K562 (cell line): Measurements from ENCODE around the gene STYXL1. TPM values are rescaled to one million over a fixed set of nuclear protein-coding genes. Genes with fewer than 3 reads are reported as not detected.

Experiments
- ATAC-seq: fragments of 200-7000 bp; cut with Tn5 transposase; 3 replicates; pipeline ENCODE4 v1.9.1; 2020; ENCODE audit warnings: moderate library complexity
- BruUV-seq: library from RNA; stranded (reverse); fragments of 400-500 nt; replicated peaks from 2 replicates; lab custom pipeline; 2021; lab: Mats Ljungman, UMichigan
- CTCF ChIA-PET: fragments of 300-600 bp; formaldehyde crosslinking; extraction: SDS; loops from one replicate; lab custom pipeline; 2021; ENCODE audit warnings: low intra/inter-chr PET ratio; lab: Yijun Ruan, JAX
- POLR2A ChIA-PET: fragments of 300-600, 350-650 bp; sonication (Branson Sonifier 250); formaldehyde crosslinking; extraction: SDS; loops from one replicate; lab custom pipeline; 2021; ENCODE audit warnings: antibody characterized with exemption, inconsistent platforms; lab: Yijun Ruan, JAX
- DNase-seq, 4 experiments: peaks; one replicate each; pipeline versions ENCODE4 v3.0.0 to v3.0.0-alpha.2; 2011 to 2018; ENCODE audit warnings: low spot score in 3 of 4, mixed read lengths in 3 of 4; ENCODE audit errors: extremely low read depth in 1 of 4
- FAIRE-seq: peaks from 2 replicates; lab custom pipeline; 2011; peaks lifted over from hg19 to GRCh38; lab: Jason Lieb, UNC
- H2AFZ ChIP-seq: 2 replicates; pipeline ENCODE4 v1.6.0; 2011; ENCODE audit warnings: low read depth, low read length, control low read depth, inconsistent platforms
- H3K27ac ChIP-seq: fragments of 200-600 bp; 3 replicates; pipeline ENCODE4 v1.8.0; 2011; ENCODE audit warnings: low read depth, mild to moderate bottlenecking, control low read depth, inconsistent platforms, low read length, moderate library complexity, mixed read lengths; ENCODE audit errors: extremely low read depth
- H3K27me3 ChIP-seq, 2 experiments: fragments of 300-600 bp in 1 of 2; 2 replicates in 1 of 2; 3 replicates in 1 of 2; pipeline versions ENCODE4 v1.6.0 to v1.8.0; 2011; ENCODE audit warnings: inconsistent platforms in 2 of 2, low read length in 2 of 2, mild to moderate bottlenecking in 1 of 2, mixed read lengths in 1 of 2, moderate library complexity in 1 of 2; ENCODE audit not compliant: control insufficient read depth in 2 of 2, insufficient read depth in 2 of 2
- H3K36me3 ChIP-seq: fragments of 300-600 bp; 3 replicates; pipeline ENCODE4 v1.8.0; 2011; ENCODE audit warnings: mild to moderate bottlenecking, low read length, inconsistent platforms; ENCODE audit not compliant: control insufficient read depth, insufficient read depth
- H3K4me1 ChIP-seq, 2 experiments: fragments of 200-600 bp in 1 of 2; replicated peaks in 1 of 2; 2 replicates in 1 of 2; 3 replicates in 1 of 2; pipeline versions ENCODE4 v1.5.1 to v1.8.0; 2011; ENCODE audit warnings: inconsistent platforms in 2 of 2, low read length in 2 of 2, mild to moderate bottlenecking in 1 of 2, mixed read lengths in 1 of 2, moderate library complexity in 1 of 2; ENCODE audit not compliant: control insufficient read depth in 2 of 2, insufficient read depth in 2 of 2
- H3K4me2 ChIP-seq: 2 replicates; pipeline ENCODE4 v1.6.1; 2011; ENCODE audit warnings: low read length, control low read depth, inconsistent platforms, mixed read lengths; ENCODE audit not compliant: insufficient read depth
- H3K4me3 ChIP-seq: fragments of 200-600 bp; sonication (generic), shearing (Covaris generic); 2 replicates; pipeline ENCODE4 v1.5.1; 2016; ENCODE audit warnings: control low read depth, inconsistent platforms
- H3K79me2 ChIP-seq: fragments of 200-600 bp; 3 replicates; pipeline ENCODE4 v1.8.0; 2011; ENCODE audit warnings: low read length, inconsistent platforms; ENCODE audit not compliant: control insufficient read depth, insufficient read depth
- H3K9ac ChIP-seq, 2 experiments: 2 replicates each; pipeline versions ENCODE4 v1.6.0 to v1.6.1; 2011; ENCODE audit warnings: low read depth in 2 of 2, low read length in 2 of 2, control low read depth in 1 of 2, inconsistent platforms in 1 of 2, mild to moderate bottlenecking in 1 of 2, mixed read lengths in 1 of 2; ENCODE audit not compliant: insufficient read depth in 1 of 2
- H3K9me1 ChIP-seq: one replicate; pipeline ENCODE4 v1.6.0; 2011; ENCODE audit warnings: inconsistent platforms, mild to moderate bottlenecking, low read length, moderate library complexity; ENCODE audit not compliant: control insufficient read depth, insufficient read depth
- H3K9me3 ChIP-seq: replicated peaks from 2 replicates; pipeline ENCODE4 v1.5.1; 2011; ENCODE audit warnings: low read depth, low read length, inconsistent platforms; ENCODE audit not compliant: control insufficient read depth, insufficient read depth
- H4K20me1 ChIP-seq: replicated peaks from 2 replicates; pipeline ENCODE4 v1.6.1; 2011; ENCODE audit warnings: low read length, inconsistent platforms, mixed read lengths; ENCODE audit not compliant: control insufficient read depth, insufficient read depth
- ADNP ChIP-seq: fragments of 200-800 bp; sonication (Bioruptor generic); IDR thresholded peaks from 2 replicates; pipeline ENCODE4 v1.6.1; 2016; ENCODE audit warnings: missing genetic modification characterization, missing compliant biosample characterization
- CBFA2T3 ChIP-seq: fragments of 450-650 bp; IDR thresholded peaks from 2 replicates; pipeline ENCODE4 v1.6.1; 2017
- CC2D1A ChIP-seq: fragments of 450-650 bp; IDR thresholded peaks from 2 replicates; pipeline ENCODE4 v1.6.1; 2017; ENCODE audit warnings: mild to moderate bottlenecking
- CEBPB ChIP-seq: fragments of 450-650 bp; IDR thresholded peaks from 2 replicates; pipeline ENCODE4 v1.6.1; 2016; ENCODE audit warnings: missing genetic modification characterization, missing compliant biosample characterization
- CGGBP1 ChIP-seq: fragments of 250-450 bp; sonication (Bioruptor Pico); IDR thresholded peaks from 2 replicates; pipeline ENCODE4 v1.9.0; 2021; ENCODE audit warnings: mild to moderate bottlenecking
- ELK3 ChIP-seq: fragments of 450-650 bp; formaldehyde crosslinking; IDR thresholded peaks from 2 replicates; pipeline ENCODE4 v1.4.0; 2020; ENCODE audit warnings: mild to moderate bottlenecking
- EWSR1 ChIP-seq: fragments of 450-650 bp; IDR thresholded peaks from 2 replicates; pipeline ENCODE4 v1.6.1; 2018; ENCODE audit warnings: borderline replicate concordance, mild to moderate bottlenecking, low read depth, moderate library complexity; ENCODE audit not compliant: partially characterized antibody
- MECOM ChIP-seq: fragments of 250-450 bp; sonication (Bioruptor Pico); IDR thresholded peaks from 2 replicates; pipeline ENCODE4 v1.8.0; 2022; ENCODE audit warnings: inconsistent platforms
- ZBTB49 ChIP-seq: sonication (generic); formaldehyde crosslinking; IDR thresholded peaks from 2 replicates; pipeline ENCODE4 v1.8.0; 2022; ENCODE audit warnings: missing genetic modification reagents, mild to moderate bottlenecking, borderline replicate concordance
- ZNF12 ChIP-seq: sonication (generic); formaldehyde crosslinking; IDR thresholded peaks from 2 replicates; pipeline ENCODE4 v1.4.0; 2020; ENCODE audit warnings: mild to moderate bottlenecking, missing genetic modification reagents
- ZNF121 ChIP-seq: sonication (generic); formaldehyde crosslinking; conservative IDR thresholded peaks from 2 replicates; pipeline ENCODE4 v1.8.0; 2022; ENCODE audit warnings: missing genetic modification reagents
- ZNF197 ChIP-seq: fragments of 200-800 bp; sonication (Bioruptor generic); IDR thresholded peaks from 2 replicates; pipeline ENCODE4 v1.6.1; 2016; ENCODE audit warnings: low read depth, missing genetic modification characterization, missing compliant biosample characterization
- ZNF263 ChIP-seq: sonication (generic); formaldehyde crosslinking; IDR thresholded peaks from 2 replicates; pipeline ENCODE4 v1.8.0; 2022; ENCODE audit warnings: mild to moderate bottlenecking, missing genetic modification reagents, borderline replicate concordance
- ZNF3 ChIP-seq: fragments of 250-450 bp; sonication (Bioruptor Pico); IDR thresholded peaks from 2 replicates; pipeline ENCODE4 v1.5.0; 2021; ENCODE audit warnings: mild to moderate bottlenecking, moderate library complexity
- WGBS: fragments of 100-300 bp; shearing (Covaris generic); methylation state at CpG from one replicate; pipeline ENCODE4 v1.1.6; 2016; ENCODE audit warnings: low coverage, mixed read lengths; ENCODE audit not compliant: insufficient coverage; ENCODE audit errors: missing lambda C conversion rate; 5-methylcytosine and 5-hydroxymethylcytosine counted together
- in situ Hi-C: fragments of 300-500 bp; cut with MboI; formaldehyde crosslinking; loops from 4 replicates; pipeline ENCODE4 v1.15.0; 2018; ENCODE audit warnings: inconsistent platforms, mixed read lengths
- intact Hi-C: fragments of 100-400 bp; cut with micrococcal nuclease; formaldehyde crosslinking; loops from 2 replicates; pipeline ENCODE4 v1.14.2; 2022
- polyA plus RNA-seq, 8 experiments: library from polyadenylated mRNA; depleted of rRNA in 4 of 8; stranded (reverse) in 5 of 8; unstranded in 3 of 8; fragments of >200 nt; fragmentation: Nextera tagmentation in 2 of 8; fragmentation: Illumina TruSeq in 1 of 8; extraction: Ambion mirVana in 2 of 8; extraction: Trizol in 1 of 8; gene quantifications; 2 replicates each; pipeline versions ENCODE4 v1.2.1 to v1.2.3, GENCODE V29; 2011 to 2014; ENCODE audit warnings: inconsistent platforms in 1 of 8, missing spikeins in 1 of 8
- total RNA-seq, 7 experiments: library from RNA; depleted of rRNA in 6 of 7; stranded (reverse); fragments of >200 nt in 6 of 7; fragmentation: Illumina TruSeq in 2 of 7; extraction: Trizol in 2 of 7; gene quantifications; 2 replicates each; pipeline versions ENCODE4 v1.2.1 to v1.2.3, GENCODE V29; 2011 to 2021; ENCODE audit warnings: low replicate concordance in 1 of 7

STYXL1 gene
- total and polyA plus RNA-seq, 9 of the 15 experiments (the other 6 are each of a cell fraction or from before 2014, with no cell fraction given): 36.5 to 97.2 (median 49.9) TPM

- H3K9me3 ChIP-seq: no peaks in the 10 kb centered on the region; the same call in none of the 2 replicates
- POLR2A ChIA-PET: no interaction called here
- CTCF ChIA-PET: no interaction called here
- peaks cover 0 to 5% of the 10 kb centered on the region in 2 experiments; a peak in 1 of 5 replicates for H3K27me3 ChIP-seq
- H3K4me2 ChIP-seq: no peak overlapping the region
- TF ChIP-seq ADNP (0 out of 2 replicates have a peak, but pooled peaks have one; percentile 4), ZNF263 (CRISPR knock-in tag) (peak; percentile 65), CGGBP1 (CRISPR knock-in tag) (no peak), ZNF197 (0 out of 2 replicates have a peak, but pooled peaks have one; percentile 10), ZNF121 (peak; percentile 91)
- no peaks in the 10 kb centered on the region for H3K36me3 ChIP-seq
- no peak overlapping the region for H3K27ac ChIP-seq
- ATAC-seq (no peak), DNase-seq (no peak), FAIRE-seq (peak; percentile 52)
- no peak overlapping the region for H3K9ac ChIP-seq
- H3K4me3 ChIP-seq: no peak overlapping the region
- no peaks in the 10 kb centered on the region for H3K9me1 ChIP-seq
- 73% methylated on average over 5 of the region's 6 CpGs for WGBS
- intact Hi-C loops (no loop called here), in situ Hi-C loops (no loop called here)
- no TSS peak for BruUV-seq
- H3K4me1 ChIP-seq: peaks cover 8 to 28% of the 10 kb centered on the region in 2 experiments
- H2AFZ ChIP-seq: no peak overlapping the region
- H3K79me2 ChIP-seq: no peaks in the 10 kb centered on the region
- no peaks in the 10 kb centered on the region for H4K20me1 ChIP-seq
These were observed 29.2 kb upstream of the STYXL1 start for GRCh38 chr7:76076995-76077394.

GRCh38 chr7:76074972-76075370, 27.2 kb upstream of the STYXL1 start:
- no peak overlapping the region for H2AFZ ChIP-seq
- no peaks in the 10 kb centered on the region for H3K9me1 ChIP-seq
- intact Hi-C loops (no loop called here), in situ Hi-C loops (no loop called here)
- peaks cover 0 to under 1% of the 10 kb centered on the region in 2 experiments; a peak in 1 of 5 replicates for H3K27me3 ChIP-seq
- no TSS peak for BruUV-seq
- FAIRE-seq (no peak), ATAC-seq (no peak), DNase-seq (no peak)
- CTCF ChIA-PET: no interaction called here
- H4K20me1 ChIP-seq: no peaks in the 10 kb centered on the region
- no peak overlapping the region for H3K4me3 ChIP-seq
- H3K9ac ChIP-seq: 0 out of 4 replicates have a peak overlapping the region, but pooled peaks of 1 of the 2 experiments have one; percentile 2
- 79% methylated on average over 4 of the region's 4 CpGs for WGBS
- no peak overlapping the region for H3K4me2 ChIP-seq
- POLR2A ChIA-PET: interaction anchor here (0.6 to 1.4 kb wide), 3 partner anchors 14 to 210 kb away, joined by 4 to 7 read pairs (median 7); no protein-coding TSS in a partner anchor
- H3K4me1 ChIP-seq: peaks cover 8 to 36% of the 10 kb centered on the region in 2 experiments
- H3K9me3 ChIP-seq: no peaks in the 10 kb centered on the region; the same call in none of the 2 replicates
- no peaks in the 10 kb centered on the region for H3K36me3 ChIP-seq
- H3K79me2 ChIP-seq: no peaks in the 10 kb centered on the region
- H3K27ac ChIP-seq: no peak overlapping the region
- no peak for TF ChIP-seq CBFA2T3
- TF ChIP-seq ZNF3 (CRISPR knock-in tag): no peak
- TF ChIP-seq ELK3: no peak
- TF ChIP-seq CEBPB (tag): no peak
- no peak for TF ChIP-seq ZNF12 (CRISPR knock-in tag)
- TF ChIP-seq ZBTB49 (CRISPR knock-in tag): no peak
- TF ChIP-seq MECOM (CRISPR knock-in tag): no peak
- no peak for TF ChIP-seq CC2D1A
- no peak for TF ChIP-seq EWSR1
